H1 (cell line): ENCODE results near the gene PAOX. TPM values are rescaled to one million over a fixed set of nuclear protein-coding genes. Genes with fewer than 3 reads are reported as not detected.

Source experiments
- CTCF ChIA-PET: fragments of 300-600 bp; sonication (Branson Sonifier 250); formaldehyde crosslinking; loops from one replicate; lab custom pipeline; 2021; ENCODE audit not compliant: partially characterized antibody; lab: Charles Lee
- POLR2A ChIA-PET: fragments of 300-600 bp; sonication (Branson Sonifier 250); formaldehyde crosslinking; loops from one replicate; lab custom pipeline; 2021; ENCODE audit warnings: inconsistent platforms; ENCODE audit not compliant: partially characterized antibody; lab: Charles Lee
- DNase-seq, 2 experiments: peaks; one replicate each; pipeline versions ENCODE4 v3.0.0 to v3.0.0-alpha.2; 2010 to 2022; ENCODE audit warnings: low spot score in 2 of 2, low read depth in 1 of 2, mixed read lengths in 1 of 2
- FAIRE-seq: peaks from 2 replicates; lab custom pipeline; 2011; peaks lifted over from hg19 to GRCh38; lab: Jason Lieb, UNC
- H2AFZ ChIP-seq: 2 replicates; pipeline ENCODE4 v1.8.1; 2012; ENCODE audit warnings: low read length, inconsistent platforms
- H2AK5ac ChIP-seq: 2 replicates; pipeline ENCODE4 v1.6.1; 2013; ENCODE audit warnings: low read depth, low read length
- H2BK120ac ChIP-seq: replicated peaks from 2 replicates; pipeline ENCODE3; 2013; ENCODE audit warnings: low read depth, low read length, inconsistent platforms
- H2BK12ac ChIP-seq: 2 replicates; pipeline ENCODE4 v1.6.1; 2013; ENCODE audit warnings: low read depth, low read length
- H2BK15ac ChIP-seq: 2 replicates; pipeline ENCODE4 v1.6.1; 2013; ENCODE audit warnings: low read length
- H2BK20ac ChIP-seq: 2 replicates; pipeline ENCODE4 v1.6.1; 2013; ENCODE audit warnings: low read length
- H2BK5ac ChIP-seq: 2 replicates; pipeline ENCODE4 v1.6.1; 2013; ENCODE audit warnings: low read depth, low read length
- H3K14ac ChIP-seq: 2 replicates; pipeline ENCODE4 v1.6.1; 2013; ENCODE audit warnings: inconsistent platforms; ENCODE audit not compliant: insufficient read length
- H3K18ac ChIP-seq: 2 replicates; pipeline ENCODE4 v1.6.1; 2013; ENCODE audit warnings: low read length; ENCODE audit errors: extremely low read depth
- H3K23ac ChIP-seq: 2 replicates; pipeline ENCODE4 v1.6.1; 2013; ENCODE audit warnings: inconsistent platforms; ENCODE audit not compliant: insufficient read length
- H3K23me2 ChIP-seq: 2 replicates; pipeline ENCODE4 v1.6.1; 2013; ENCODE audit warnings: low read depth, low read length
- H3K27ac ChIP-seq: 2 replicates; pipeline ENCODE4 v1.6.1; 2011; ENCODE audit warnings: low read depth, low read length, inconsistent platforms
- H3K27me3 ChIP-seq, 4 experiments: replicated peaks in 1 of 4; 1 replicate in 1 of 4; 2 replicates in 3 of 4; pipeline versions ENCODE4 v1.6.1 to v1.8.1; 2011 to 2013; ENCODE audit warnings: low read length in 3 of 4, mild to moderate bottlenecking in 3 of 4, inconsistent platforms in 2 of 4, mixed read lengths in 2 of 4, moderate library complexity in 1 of 4; ENCODE audit not compliant: control insufficient read depth in 3 of 4, insufficient read depth in 3 of 4; ENCODE audit errors: extremely low read depth in 1 of 4
- H3K36me3 ChIP-seq, 4 experiments: 2 replicates each; pipeline versions ENCODE4 v1.6.1 to v1.8.1; 2011 to 2013; ENCODE audit warnings: mild to moderate bottlenecking in 4 of 4, low read length in 3 of 4, moderate library complexity in 2 of 4, control low read depth in 1 of 4, inconsistent platforms in 1 of 4; ENCODE audit not compliant: insufficient read depth in 4 of 4, control insufficient read depth in 2 of 4
- H3K4ac ChIP-seq: replicated peaks from 2 replicates; pipeline ENCODE3; 2013; ENCODE audit warnings: low read length, low read depth, mixed read lengths, inconsistent platforms; ENCODE audit not compliant: insufficient read length
- H3K4me1 ChIP-seq, 4 experiments: replicated peaks in 1 of 4; 1 replicate in 1 of 4; 2 replicates in 3 of 4; pipeline versions ENCODE4 v1.6.1 to v1.8.1; 2011 to 2013; ENCODE audit warnings: low read length in 3 of 4, inconsistent platforms in 2 of 4, mixed read lengths in 1 of 4; ENCODE audit not compliant: insufficient read depth in 4 of 4, control insufficient read depth in 3 of 4
- H3K4me2 ChIP-seq, 2 experiments: 2 replicates each; pipeline versions ENCODE4 v1.6.1 to v1.8.1; 2011 to 2013; ENCODE audit warnings: low read depth in 2 of 2, low read length in 2 of 2, control low read depth in 1 of 2, inconsistent platforms in 1 of 2, mild to moderate bottlenecking in 1 of 2; ENCODE audit not compliant: insufficient read depth in 1 of 2
- H3K4me3 ChIP-seq, 4 experiments: fragments of 200-600, 300-600 bp in 1 of 4; sonication (generic), shearing (Covaris generic), sonication (Bioruptor Twin) in 1 of 4; 2 replicates each; pipeline versions ENCODE4 v1.5.1 to v1.8.1; 2011 to 2016; ENCODE audit warnings: low read length in 4 of 4, low read depth in 3 of 4, control low read depth in 2 of 4, inconsistent platforms in 2 of 4, mild to moderate bottlenecking in 2 of 4, mixed read lengths in 1 of 4, moderate library complexity in 1 of 4; ENCODE audit not compliant: insufficient read depth in 2 of 4; ENCODE audit errors: extremely low read depth in 1 of 4
- H3K56ac ChIP-seq: replicated peaks from 2 replicates; pipeline ENCODE3; 2013; ENCODE audit warnings: low read depth, mild to moderate bottlenecking, mixed read lengths, low read length, inconsistent platforms; ENCODE audit not compliant: insufficient read length
- H3K79me1 ChIP-seq: 2 replicates; pipeline ENCODE4 v1.6.1; 2013; ENCODE audit warnings: low read depth, low read length, control low read depth
- H3K79me2 ChIP-seq, 2 experiments: 2 replicates each; pipeline versions ENCODE4 v1.6.1 to v1.8.1; 2012 to 2013; ENCODE audit warnings: low read length in 2 of 2, mild to moderate bottlenecking in 2 of 2, inconsistent platforms in 1 of 2; ENCODE audit not compliant: insufficient read depth in 2 of 2, control insufficient read depth in 1 of 2
- H3K9ac ChIP-seq, 4 experiments: replicated peaks in 1 of 4; 1 replicate in 1 of 4; 2 replicates in 3 of 4; pipeline versions ENCODE4 v1.6.1 to v1.8.1; 2011 to 2013; ENCODE audit warnings: low read depth in 3 of 4, low read length in 3 of 4, control low read depth in 2 of 4, mild to moderate bottlenecking in 2 of 4, moderate library complexity in 2 of 4, inconsistent platforms in 1 of 4; ENCODE audit errors: extremely low read depth in 1 of 4
- H3K9me3 ChIP-seq, 2 experiments: 2 replicates each; pipeline versions ENCODE4 v1.6.1 to v1.8.1; 2012 to 2013; ENCODE audit warnings: mild to moderate bottlenecking in 2 of 2, moderate library complexity in 2 of 2, control low read depth in 1 of 2, inconsistent platforms in 1 of 2, low read depth in 1 of 2, low read length in 1 of 2, mixed read lengths in 1 of 2; ENCODE audit not compliant: insufficient read depth in 2 of 2
- H4K20me1 ChIP-seq, 2 experiments: replicated peaks in 1 of 2; 2 replicates each; pipeline versions ENCODE3 to v1.8.1; 2011 to 2013; ENCODE audit warnings: inconsistent platforms in 2 of 2, low read length in 2 of 2, mild to moderate bottlenecking in 1 of 2; ENCODE audit not compliant: insufficient read depth in 2 of 2, control insufficient read depth in 1 of 2
- H4K5ac ChIP-seq: 2 replicates; pipeline ENCODE4 v1.6.1; 2013; ENCODE audit warnings: low read length, low read depth, mixed read lengths, inconsistent platforms; ENCODE audit not compliant: insufficient read length
- H4K8ac ChIP-seq: 2 replicates; pipeline ENCODE4 v1.8.0; 2013; ENCODE audit warnings: mild to moderate bottlenecking, moderate library complexity, low read length, inconsistent platforms; ENCODE audit not compliant: insufficient read depth; ENCODE audit errors: extremely low read depth
- H4K91ac ChIP-seq: replicated peaks from 2 replicates; pipeline ENCODE3; 2013; ENCODE audit warnings: low read length, mixed read lengths, inconsistent platforms; ENCODE audit not compliant: insufficient read length
- ASH2L ChIP-seq: fragments of 200-600, 300-600 bp; sonication (generic); IDR thresholded peaks from one replicate; pipeline ENCODE4 v1.7.1; 2017; ENCODE audit warnings: low read length
- CEBPB ChIP-seq: IDR thresholded peaks from 2 replicates; pipeline ENCODE4 v1.6.1; 2012; ENCODE audit warnings: low read depth, low read length
- NANOG ChIP-seq: IDR thresholded peaks from 2 replicates; pipeline ENCODE4 v1.6.1; 2011; ENCODE audit warnings: low read length, low read depth, mild to moderate bottlenecking, inconsistent platforms; ENCODE audit not compliant: insufficient read depth, poor library complexity, severe bottlenecking
- NRF1 ChIP-seq: IDR thresholded peaks from 2 replicates; pipeline ENCODE4 v1.6.1; 2011; ENCODE audit warnings: mild to moderate bottlenecking, low read depth, low read length, improper control_type of control experiment
- POLR2A ChIP-seq, 2 experiments: IDR thresholded peaks; 1 replicate in 1 of 2; 2 replicates in 1 of 2; pipeline ENCODE4 v1.6.1; 2011; ENCODE audit warnings: low read depth in 2 of 2, low read length in 2 of 2, mild to moderate bottlenecking in 2 of 2; ENCODE audit errors: control extremely low read depth in 1 of 2
- RBBP5 ChIP-seq: IDR thresholded peaks from 2 replicates; pipeline ENCODE4 v1.7.1; 2012; ENCODE audit warnings: low read depth, mild to moderate bottlenecking, inconsistent platforms, low read length, moderate library complexity, borderline replicate concordance
- RFX5 ChIP-seq: IDR thresholded peaks from 2 replicates; pipeline ENCODE4 v1.6.1; 2011; ENCODE audit warnings: low read depth, low read length, improper control_type of control experiment, borderline replicate concordance
- TAF1 ChIP-seq: IDR thresholded peaks from 2 replicates; pipeline ENCODE4 v1.6.1; 2011; ENCODE audit warnings: mild to moderate bottlenecking, low read depth, low read length
- TCF12 ChIP-seq: IDR thresholded peaks from 2 replicates; pipeline ENCODE4 v1.6.1; 2011; ENCODE audit warnings: low read depth, mild to moderate bottlenecking, low read length
- WGBS, 2 experiments: shearing (Covaris generic) in 1 of 2; methylation state at CpG; one replicate each; pipeline versions ENCODE4 v1.1.6 to v1.1.7; 2013 to 2015; ENCODE audit warnings: low lambda C conversion rate in 2 of 2, mixed read lengths in 2 of 2, inconsistent platforms in 1 of 2, low coverage in 1 of 2, missing lambda C conversion rate in 1 of 2; ENCODE audit not compliant: insufficient replicate concordance in 2 of 2, insufficient coverage in 1 of 2, insufficient read length in 1 of 2; ENCODE audit errors: extremely low coverage in 1 of 2, missing lambda C conversion rate in 1 of 2; 5-methylcytosine and 5-hydroxymethylcytosine counted together
- polyA plus RNA-seq, 7 experiments: library from polyadenylated mRNA; depleted of rRNA in 3 of 7; stranded (reverse) in 5 of 7; unstranded in 2 of 7; fragments of >200 nt in 5 of 7; fragments of 200-250 nt in 2 of 7; gene quantifications; 1 replicate in 5 of 7; 2 replicates in 1 of 7; 4 replicates in 1 of 7; pipeline versions ENCODE4 v1.2.1 to v1.2.3, GENCODE V29; 2011 to 2013; ENCODE audit warnings: missing spikeins in 2 of 7, mixed read lengths in 2 of 7
- total RNA-seq: library from RNA; stranded (reverse); fragmentation: NEBNext Ultra II Directional; extraction: Animal tissue kit (Norgen Biotek cat#: 25700); gene quantifications from 2 replicates; pipeline ENCODE4 v1.2.1, GENCODE V29; 2021
- TF ChIP-seq, protein P1 (sequence below), 3 experiments: IDR thresholded peaks; 1 replicate in 2 of 3; 2 replicates in 1 of 3; pipeline versions ENCODE4 v1.5.1 to v1.6.1; 2011; ENCODE audit warnings: low read length in 3 of 3, mild to moderate bottlenecking in 3 of 3, inconsistent platforms in 2 of 3, low read depth in 1 of 3, moderate library complexity in 1 of 3; ENCODE audit not compliant: insufficient read depth in 1 of 3; ENCODE audit errors: control extremely low read depth in 1 of 3
- TF ChIP-seq, protein P2 (sequence below): IDR thresholded peaks from 2 replicates; pipeline ENCODE4 v1.6.1; 2011; ENCODE audit warnings: low read depth, mild to moderate bottlenecking, low read length; ENCODE audit not compliant: insufficient read depth

PAOX gene
- total and polyA plus RNA-seq, 2 of the 8 experiments (the other 6 are each of a cell fraction or from before 2014, with no cell fraction given), result 3.7 to 4.3 TPM

DNA sequence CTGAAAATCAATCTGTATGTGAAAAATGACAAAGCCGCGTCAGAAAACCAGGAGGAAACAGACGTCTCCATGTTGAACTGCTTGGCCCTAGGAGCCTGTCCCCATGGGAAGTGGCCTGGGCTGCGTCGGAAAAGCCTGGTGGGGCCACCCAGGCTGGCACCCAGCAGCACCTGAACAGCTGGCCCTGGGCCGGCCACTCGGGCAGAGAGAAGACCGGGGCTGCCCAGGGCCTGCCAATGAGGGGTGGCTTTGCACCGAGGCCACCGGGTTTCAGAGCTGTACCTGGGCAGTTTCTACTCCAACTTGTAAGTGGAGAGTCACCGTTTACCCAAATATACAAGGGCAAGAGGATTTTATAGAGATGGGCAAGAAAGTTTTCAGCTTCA is 20.1 kb upstream of the PAOX start:
- Histone ChIP-seq H2AK5ac (no peak overlapping the region), H3K23ac (no peak overlapping the region), H3K27ac (no peak overlapping the region), H3K9ac (no peak overlapping the region), H3K56ac (no peak overlapping the region), H2BK12ac (no peak overlapping the region), H3K18ac (no peak overlapping the region), H2BK120ac (no peak overlapping the region), H3K4me2 (no peak overlapping the region), H3K79me2 (no peaks in the 10 kb centered on the region), H4K91ac (no peak overlapping the region), H4K8ac (no peak overlapping the region), H3K23me2 (peaks cover 6% of the 10 kb centered on the region; the same call in 1 of the 2 replicates), H3K9me3 (no peaks in the 10 kb centered on the region), H3K14ac (no peak overlapping the region), H3K36me3 (peaks cover 4 to 13% (median 10%) of the 10 kb centered on the region in 4 experiments; a peak in 7 of 8 replicates), H3K79me1 (no peaks in the 10 kb centered on the region; the same call in 1 of the 2 replicates), H2BK5ac (no peak overlapping the region), H4K5ac (no peak overlapping the region), H3K4me1 (peaks cover 0 to 6% (median 3%) of the 10 kb centered on the region in 4 experiments; a peak in 3 of 7 replicates), H2AFZ (no peak overlapping the region), H3K27me3 (peaks cover 0 to 19% (median 7%) of the 10 kb centered on the region in 4 experiments; a peak in 5 of 7 replicates), H3K4ac (no peak overlapping the region), H4K20me1 (peaks cover 7 to 16% of the 10 kb centered on the region in 2 experiments), H2BK20ac (no peak overlapping the region), H2BK15ac (no peak overlapping the region), H3K4me3 (no peak overlapping the region)
- FAIRE-seq (no peak), DNase-seq (no peak)
- WGBS, 2 experiments, result 86% methylated on average over 11 of the region's 11 CpGs; no CpG with 5 or more reads in 1 of the 2 experiments
- CTCF ChIA-PET, result interaction anchor here (0.7 to 2.1 kb wide), 4 partner anchors 10 to 52 kb away, joined by 3 to 9 read pairs (median 6); no protein-coding TSS in a partner anchor
- POLR2A ChIA-PET, result interaction anchor here (1.7 to 5.0 kb wide), 6 partner anchors 9 to 35 kb away, joined by 5 to 38 read pairs (median 6); partner anchors contain the start of gene PRAP1
- TF ChIP-seq, protein P1, sequence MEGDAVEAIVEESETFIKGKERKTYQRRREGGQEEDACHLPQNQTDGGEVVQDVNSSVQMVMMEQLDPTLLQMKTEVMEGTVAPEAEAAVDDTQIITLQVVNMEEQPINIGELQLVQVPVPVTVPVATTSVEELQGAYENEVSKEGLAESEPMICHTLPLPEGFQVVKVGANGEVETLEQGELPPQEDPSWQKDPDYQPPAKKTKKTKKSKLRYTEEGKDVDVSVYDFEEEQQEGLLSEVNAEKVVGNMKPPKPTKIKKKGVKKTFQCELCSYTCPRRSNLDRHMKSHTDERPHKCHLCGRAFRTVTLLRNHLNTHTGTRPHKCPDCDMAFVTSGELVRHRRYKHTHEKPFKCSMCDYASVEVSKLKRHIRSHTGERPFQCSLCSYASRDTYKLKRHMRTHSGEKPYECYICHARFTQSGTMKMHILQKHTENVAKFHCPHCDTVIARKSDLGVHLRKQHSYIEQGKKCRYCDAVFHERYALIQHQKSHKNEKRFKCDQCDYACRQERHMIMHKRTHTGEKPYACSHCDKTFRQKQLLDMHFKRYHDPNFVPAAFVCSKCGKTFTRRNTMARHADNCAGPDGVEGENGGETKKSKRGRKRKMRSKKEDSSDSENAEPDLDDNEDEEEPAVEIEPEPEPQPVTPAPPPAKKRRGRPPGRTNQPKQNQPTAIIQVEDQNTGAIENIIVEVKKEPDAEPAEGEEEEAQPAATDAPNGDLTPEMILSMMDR (IDR thresholded peaks at IDR 0.05; ENCODE audit: control extremely low read depth in 1 of 3, insufficient read depth in 1 of 3, low read depth in 1 of 3, low read length in 3 of 3), result no peak
- TF ChIP-seq TCF12, result no peak
- TF ChIP-seq, protein P2, sequence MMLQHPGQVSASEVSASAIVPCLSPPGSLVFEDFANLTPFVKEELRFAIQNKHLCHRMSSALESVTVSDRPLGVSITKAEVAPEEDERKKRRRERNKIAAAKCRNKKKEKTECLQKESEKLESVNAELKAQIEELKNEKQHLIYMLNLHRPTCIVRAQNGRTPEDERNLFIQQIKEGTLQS, result no peak
- TF ChIP-seq RBBP5, result no peak
- no peak for TF ChIP-seq POLR2A (IDR thresholded peaks at IDR 0.05; ENCODE audit: control extremely low read depth in 1 of 2, low read depth in 2 of 2, low read length in 2 of 2)
- no peak for TF ChIP-seq RFX5
- no peak for TF ChIP-seq NANOG
- TF ChIP-seq CEBPB, result no peak
- no peak for TF ChIP-seq ASH2L
- no peak for TF ChIP-seq TAF1
- no peak for TF ChIP-seq NRF1
